ENCODE data around the gene CYP2D6.

The CYP2D6 gene

GRCh38 chr22:42079319-42080251, 51.0 kb downstream of the CYP2D6 start, which contains the start of gene SMDT1:
Gene SMDT1 (plus strand): TSS chr22:42079700. CDS start chr22:42079769, 69 bp downstream.
- DNase-seq = peak; percentile 97

GRCh38 chr22:42078469-42079318, 51.9 kb downstream of the CYP2D6 start:
- DNase-seq = no peak

GRCh38 chr22:42077486-42078125, 53.0 kb downstream of the CYP2D6 start:
- DNase-seq = no peak

GRCh38 chr22:42076764-42077485, 53.7 kb downstream of the CYP2D6 start:
- no peak for DNase-seq
